NCI-H2196 treated with DMSO at 0.1 percent for 48 hours (cell line): ENCODE results near the gene ACACA.

Source experiments
- DNase-seq: peaks from one replicate; lab custom pipeline; 2025; ENCODE audit not compliant: unreplicated experiment; lab: John Stamatoyannopoulos, UW

ACACA gene

GRCh38 chr17:37137906-37138514 lies 268.6 kb downstream of the ACACA start:
- DNase-seq: no peak

GRCh38 chr17:37137070-37137610 lies 269.5 kb downstream of the ACACA start:
- no peak for DNase-seq

GRCh38 chr17:37135576-37135975 lies 271.1 kb downstream of the ACACA start:
- no peak for DNase-seq

DNA sequence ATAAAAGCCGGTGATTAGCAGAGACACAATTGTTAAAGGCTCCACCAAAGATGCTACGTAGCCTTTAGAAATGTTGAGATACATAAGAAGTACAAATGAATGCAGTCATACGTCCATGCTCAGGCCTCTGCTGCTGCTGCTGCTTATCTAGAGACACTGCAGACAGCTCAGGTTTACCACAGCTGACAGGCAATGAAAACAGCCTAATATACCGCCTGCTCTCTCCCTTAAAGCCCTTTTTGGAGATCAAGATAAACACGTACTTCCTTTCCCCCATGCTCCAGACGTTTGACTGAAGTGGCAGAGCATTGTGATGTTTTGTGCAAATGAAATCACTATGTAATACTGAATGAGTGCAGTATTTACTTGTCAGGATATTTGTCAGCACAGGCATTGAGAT lies 272.6 kb downstream of the ACACA start:
- no peak for DNase-seq

DNA sequence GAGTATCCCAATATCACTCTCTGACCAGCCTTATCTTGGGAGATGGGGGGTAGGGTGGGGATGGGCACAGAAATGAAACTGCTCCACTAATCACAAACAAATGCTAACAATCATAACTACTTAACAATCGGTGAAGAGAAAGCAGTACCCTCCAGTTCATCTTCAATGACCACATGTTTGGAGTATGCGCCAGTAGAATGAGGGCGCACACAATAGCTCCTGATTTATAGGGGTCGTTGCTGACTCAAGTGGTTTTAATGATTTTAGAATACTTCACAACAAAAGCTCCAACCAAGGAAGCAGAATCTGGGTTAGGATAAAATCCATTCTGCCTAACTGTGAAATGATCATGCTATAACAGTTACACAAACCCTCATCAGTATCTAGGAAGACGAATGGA lies 273.5 kb downstream of the ACACA start:
- no peak for DNase-seq

DNA sequence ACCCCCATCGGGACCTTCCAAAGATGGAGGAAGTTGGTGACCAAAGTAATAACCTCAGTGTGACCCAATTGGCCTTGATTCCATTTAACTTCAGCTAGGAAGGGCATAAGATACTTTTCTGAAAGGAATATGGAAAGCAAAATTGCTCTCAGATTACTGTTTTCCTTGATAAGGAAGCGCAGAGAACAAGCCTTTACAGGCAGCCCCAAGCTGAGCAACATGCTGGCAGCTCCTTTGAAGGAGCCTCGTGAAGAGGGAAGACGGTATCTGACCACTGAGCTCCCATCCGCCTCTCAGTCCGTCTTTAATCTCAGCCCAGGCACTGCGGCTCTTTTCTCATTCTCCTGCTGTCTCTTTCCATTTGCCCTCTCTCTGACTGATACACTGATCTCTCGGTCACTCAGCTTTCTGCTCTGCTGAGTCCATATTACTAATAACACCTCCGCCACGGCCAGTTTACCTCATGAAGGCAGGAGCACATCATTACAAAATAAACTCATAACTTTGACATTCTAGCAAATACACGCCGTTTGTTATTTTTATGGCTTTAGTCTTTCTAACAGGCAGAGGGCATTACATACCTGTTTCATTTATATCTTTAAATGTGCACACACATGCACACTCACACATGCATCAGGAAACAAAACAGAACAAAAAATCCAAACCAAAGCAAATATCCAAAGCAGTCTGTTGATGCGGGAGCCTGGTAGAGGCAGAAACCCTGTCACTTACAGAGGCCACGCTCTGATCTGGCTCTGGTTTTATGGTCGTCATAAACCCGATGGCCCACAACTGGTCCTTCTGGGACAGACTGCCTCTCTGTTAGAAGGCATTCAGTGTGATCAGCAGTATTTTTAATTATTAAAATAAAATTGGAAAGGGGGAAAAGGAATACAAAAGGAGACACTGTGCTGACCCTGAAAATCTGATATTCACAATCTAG lies 274.7 kb downstream of the ACACA start:
- no peak for DNase-seq

- no peak for DNase-seq
Measured at GRCh38 chr17:37130984-37131446, 275.6 kb downstream of the ACACA start.

GRCh38 chr17:37124821-37125173 lies 281.8 kb downstream of the ACACA start:
- no peak for DNase-seq

- no peak for DNase-seq
Measured at GRCh38 chr17:37123941-37124820, 282.5 kb downstream of the ACACA start.

- DNase-seq: no peak
Measured at GRCh38 chr17:37123386-37123785, 283.2 kb downstream of the ACACA start.

DNA sequence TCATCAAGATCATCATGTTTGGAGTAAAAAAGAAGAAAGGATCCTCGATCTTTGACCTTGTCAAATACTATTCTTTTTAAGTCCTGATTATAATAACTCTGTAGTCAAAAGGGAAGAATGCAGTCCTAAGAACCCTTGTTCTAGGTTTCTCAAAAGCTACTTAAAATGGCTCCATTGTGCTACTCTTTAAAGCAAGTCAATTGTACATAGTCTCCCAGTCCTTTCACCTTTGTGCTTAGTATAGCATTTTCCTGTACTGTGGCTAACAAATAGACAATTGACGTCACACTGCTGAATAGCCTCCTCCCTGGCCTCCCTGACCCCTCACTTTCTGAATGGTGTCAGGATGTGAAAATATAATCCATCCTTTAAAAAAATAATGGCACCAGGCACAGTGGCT lies 285.0 kb downstream of the ACACA start:
- DNase-seq: no peak

DNA sequence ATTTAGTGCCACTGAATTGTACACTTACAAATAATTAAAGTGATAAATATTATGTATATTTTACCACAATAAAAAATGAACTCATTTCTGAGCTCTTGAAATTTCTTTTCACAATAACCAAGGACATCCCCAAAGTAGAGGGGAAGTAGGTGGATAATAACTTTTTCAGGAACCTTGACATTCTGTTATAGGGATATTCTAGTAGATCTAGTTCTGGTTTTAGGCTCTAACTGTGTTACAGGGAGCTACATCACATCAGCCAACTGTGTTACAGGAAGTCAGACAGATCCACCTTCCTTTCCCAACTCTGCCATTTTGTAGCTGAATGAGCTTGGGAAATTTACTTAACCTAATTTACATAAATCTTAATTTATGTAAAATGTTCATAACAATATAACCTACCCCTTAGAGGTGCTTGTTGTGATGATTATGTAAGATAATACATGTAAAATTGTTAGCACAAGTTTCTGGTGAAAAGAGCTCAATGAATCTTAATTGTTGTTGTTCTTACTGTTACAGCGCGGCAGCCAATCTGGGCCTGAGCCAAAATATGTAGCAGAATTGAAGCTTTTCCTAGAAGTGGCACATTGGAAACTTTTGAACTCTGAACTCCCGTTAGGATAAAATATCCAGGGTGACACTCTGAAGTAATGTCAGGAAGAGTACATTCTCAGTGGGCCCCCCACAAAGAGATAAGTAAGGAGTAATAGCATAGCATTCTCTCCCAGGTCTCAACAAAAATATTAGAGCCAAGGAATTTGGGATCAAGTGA lies 288.1 kb downstream of the ACACA start:
- DNase-seq: no peak

DNA sequence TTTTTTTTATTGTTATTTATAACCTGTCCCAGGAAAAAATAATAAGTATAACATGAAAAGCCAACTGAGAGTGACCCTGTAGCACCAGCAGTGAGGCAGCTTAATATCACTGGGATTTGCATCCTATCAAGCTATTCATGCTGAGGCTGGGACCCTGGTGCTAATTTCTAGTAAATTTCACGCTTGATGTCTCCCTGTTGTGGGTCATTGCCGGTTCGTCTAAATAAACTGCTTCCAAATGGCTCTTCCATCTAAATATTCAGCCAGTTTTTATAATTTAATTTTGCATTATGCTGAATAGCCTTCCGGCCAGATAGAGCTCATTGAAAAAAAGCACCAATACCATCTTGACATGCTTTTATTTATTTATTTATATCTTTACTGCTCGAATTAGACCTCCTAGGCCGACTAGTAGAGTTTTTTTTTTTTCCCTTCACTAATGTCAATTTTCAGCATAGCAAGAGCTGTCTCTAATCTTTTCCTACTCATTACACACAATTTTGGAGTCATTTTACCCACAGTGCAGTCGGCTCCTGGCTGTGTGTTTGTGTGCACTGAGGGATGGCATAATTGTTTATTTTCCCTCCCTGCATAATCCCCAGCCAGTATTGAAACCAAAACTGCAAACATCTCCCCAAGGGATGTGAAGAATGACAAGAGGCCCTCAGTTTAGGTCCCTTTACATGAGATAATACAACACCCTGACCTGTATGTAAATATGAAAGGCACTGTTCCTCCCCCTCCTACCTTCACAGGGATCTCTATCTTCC lies 289.1 kb downstream of the ACACA start:
- no peak for DNase-seq

DNA sequence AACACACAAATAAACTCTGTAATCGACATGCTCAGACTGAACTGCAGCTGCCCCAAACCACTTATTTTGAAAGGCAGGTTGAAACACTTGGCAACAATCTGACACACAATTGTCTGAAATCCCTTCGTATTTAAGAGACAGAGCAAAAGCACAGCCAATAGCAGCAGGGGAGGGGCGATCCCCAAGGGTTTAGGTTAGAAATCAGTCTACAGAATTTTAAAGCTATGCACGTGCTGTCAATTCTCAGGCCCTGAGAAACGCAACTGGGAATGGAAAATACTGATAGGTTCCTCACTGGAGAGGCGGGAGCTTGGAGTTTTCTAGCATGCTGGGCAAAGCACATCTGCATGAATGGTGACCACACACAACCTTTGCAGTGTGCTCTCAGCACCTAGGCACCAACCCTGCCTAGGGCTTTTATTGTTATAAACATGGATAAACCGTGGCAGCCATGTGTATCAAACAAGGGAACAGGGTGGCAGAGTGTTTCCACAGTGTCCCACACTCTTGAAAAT lies 289.9 kb downstream of the ACACA start:
- no peak for DNase-seq

DNA sequence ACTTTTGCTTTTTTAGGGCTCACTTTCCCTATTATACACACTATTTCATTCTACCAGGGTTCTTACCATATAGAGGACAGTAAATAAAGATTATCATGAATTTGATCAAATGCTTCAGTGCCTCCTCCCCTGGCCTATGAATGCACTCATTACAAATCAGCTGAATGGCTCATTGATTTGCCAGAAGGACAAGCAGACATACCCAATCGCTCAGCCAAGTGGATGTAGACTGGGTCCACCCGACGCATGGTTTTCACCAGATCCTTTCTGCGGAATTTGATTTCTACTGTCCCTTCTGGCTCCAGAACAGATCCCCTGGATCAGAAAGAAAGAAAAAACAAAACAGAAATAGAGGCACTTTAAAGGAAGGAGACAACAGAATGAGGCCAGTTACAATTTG lies 295.3 kb downstream of the ACACA start:
- DNase-seq: no peak

GRCh38 chr17:37110746-37111145 lies 295.9 kb downstream of the ACACA start:
- DNase-seq: no peak

- DNase-seq: no peak
Measured at GRCh38 chr17:37109731-37110710, 296.6 kb downstream of the ACACA start.

DNA sequence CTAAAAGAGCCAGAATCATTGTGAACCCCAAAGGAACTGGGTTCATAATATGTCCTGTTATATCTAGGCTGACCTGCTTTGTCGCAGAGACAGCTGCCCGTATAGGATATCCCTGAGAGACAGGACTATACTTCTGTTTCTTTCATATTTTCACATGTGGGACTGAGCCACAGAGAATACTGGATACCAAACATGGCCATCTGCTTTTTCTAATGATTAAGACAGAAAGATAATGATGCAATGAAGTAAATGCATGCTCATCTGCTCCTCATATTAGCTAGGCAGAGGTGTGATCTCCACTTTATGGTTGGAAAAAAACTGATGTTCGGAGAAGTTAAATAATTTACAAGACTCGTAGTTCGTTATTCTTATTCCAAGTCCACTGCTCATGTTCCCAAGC lies 297.5 kb downstream of the ACACA start:
- no peak for DNase-seq
